ENCODE data around the gene ID1. TPM values are rescaled to one million over a fixed set of nuclear protein-coding genes. Genes with fewer than 3 reads are reported as not detected.

ID1 gene
- total RNA-seq, 1 experiment from 2014 or later: 360 TPM

DNA sequence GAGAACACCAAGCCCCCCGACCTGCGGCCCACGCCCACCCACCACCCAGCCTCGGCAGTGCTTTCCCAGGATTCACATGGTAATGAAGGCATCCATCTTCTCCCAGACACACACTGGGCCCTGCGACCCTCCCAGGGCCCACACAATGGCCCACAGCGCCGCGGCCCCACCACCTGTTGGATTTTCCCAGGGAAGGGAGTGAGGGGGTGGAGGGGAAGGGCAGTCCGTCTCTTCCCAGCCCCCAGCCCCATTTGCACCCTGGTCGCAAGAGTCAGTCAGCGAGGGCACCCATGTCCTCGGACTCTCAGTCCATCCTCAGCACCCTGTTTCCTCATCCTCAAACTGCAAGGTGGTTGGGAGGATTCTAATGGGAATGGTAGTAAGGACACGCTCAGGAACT is 23.7 kb upstream of the ID1 start:
- H3K9ac ChIP-seq (ENCODE audit: extremely low read depth, insufficient read length, low read length): no peak overlapping the region
- no peak overlapping the region for H2AK5ac ChIP-seq (ENCODE audit: insufficient read length, low read length)
- Mint-ChIP-seq H3K4me1 (peaks cover 58 to 60% of the 10 kb centered on the region in 2 experiments), H3K9me3 (peaks cover 2 to 3% of the 10 kb centered on the region in 2 experiments; a peak in 3 of 5 replicates), H3K4me3 (peak overlapping the region; percentile 20 to 50; a peak in 3 of 5 replicates), H3K27ac (peak overlapping the region; percentile 94 to 99 (median 99)), H3K36me3 (ENCODE audit: insufficient read depth in 1 of 3, low read depth in 3 of 3) (peaks cover 7 to 19% (median 17%) of the 10 kb centered on the region in 3 experiments), H3K27me3 (ENCODE audit: low read depth) (no peaks in the 10 kb centered on the region)
- DNase-seq: peak; percentile 66
- H3K56ac ChIP-seq (ENCODE audit: insufficient read length, low read depth, low read length): no peak overlapping the region
- H3T11ph ChIP-seq (ENCODE audit: low read length): no peak overlapping the region
- no peak overlapping the region for H3K4me2 ChIP-seq (ENCODE audit: insufficient read depth, insufficient read length, low read length)
- H2AFZ ChIP-seq (ENCODE audit: low read length): no peak overlapping the region
- no peaks in the 10 kb centered on the region for H3K23me2 ChIP-seq (ENCODE audit: insufficient read length, low read depth, low read length, poor library complexity, severe bottlenecking)
- H3K9me3 ChIP-seq (ENCODE audit: control insufficient read depth, low read depth, low read length): no peaks in the 10 kb centered on the region
- no peak overlapping the region for H4K8ac ChIP-seq (replicated peaks; ENCODE audit: insufficient read length, low read depth, low read length)
- H2BK20ac ChIP-seq (ENCODE audit: low read depth, low read length, poor library complexity, severe bottlenecking): no peak overlapping the region
- H3K27ac ChIP-seq (ENCODE audit: insufficient read length, low read depth, low read length): no peak overlapping the region
- H3K18ac ChIP-seq (ENCODE audit: insufficient read length, low read depth, low read length): peak overlapping the region; percentile 6
- no peak overlapping the region for H3K23ac ChIP-seq (ENCODE audit: insufficient read length, low read depth, low read length)
- no peak overlapping the region for H2BK5ac ChIP-seq (ENCODE audit: insufficient read length, low read length)
- no peak overlapping the region for H2BK15ac ChIP-seq (ENCODE audit: low read depth, low read length)
- no peaks in the 10 kb centered on the region for H3K27me3 ChIP-seq (ENCODE audit: insufficient read depth, low read length)
- H2BK120ac ChIP-seq (ENCODE audit: low read depth, low read length, poor library complexity, severe bottlenecking): no peak overlapping the region
- no peak overlapping the region for H4K91ac ChIP-seq (ENCODE audit: insufficient read length, low read depth, low read length)
- TF ChIP-seq, protein P1, sequence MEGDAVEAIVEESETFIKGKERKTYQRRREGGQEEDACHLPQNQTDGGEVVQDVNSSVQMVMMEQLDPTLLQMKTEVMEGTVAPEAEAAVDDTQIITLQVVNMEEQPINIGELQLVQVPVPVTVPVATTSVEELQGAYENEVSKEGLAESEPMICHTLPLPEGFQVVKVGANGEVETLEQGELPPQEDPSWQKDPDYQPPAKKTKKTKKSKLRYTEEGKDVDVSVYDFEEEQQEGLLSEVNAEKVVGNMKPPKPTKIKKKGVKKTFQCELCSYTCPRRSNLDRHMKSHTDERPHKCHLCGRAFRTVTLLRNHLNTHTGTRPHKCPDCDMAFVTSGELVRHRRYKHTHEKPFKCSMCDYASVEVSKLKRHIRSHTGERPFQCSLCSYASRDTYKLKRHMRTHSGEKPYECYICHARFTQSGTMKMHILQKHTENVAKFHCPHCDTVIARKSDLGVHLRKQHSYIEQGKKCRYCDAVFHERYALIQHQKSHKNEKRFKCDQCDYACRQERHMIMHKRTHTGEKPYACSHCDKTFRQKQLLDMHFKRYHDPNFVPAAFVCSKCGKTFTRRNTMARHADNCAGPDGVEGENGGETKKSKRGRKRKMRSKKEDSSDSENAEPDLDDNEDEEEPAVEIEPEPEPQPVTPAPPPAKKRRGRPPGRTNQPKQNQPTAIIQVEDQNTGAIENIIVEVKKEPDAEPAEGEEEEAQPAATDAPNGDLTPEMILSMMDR (conservative IDR thresholded peaks at IDR 0.05): no peak
- 0 out of 2 replicates have a peak overlapping the region, but pooled peaks have one; percentile 4 for H3K14ac ChIP-seq (ENCODE audit: insufficient read depth, low read length)
- no peak overlapping the region for H3K4ac ChIP-seq (ENCODE audit: low read depth, low read length)
- no peak overlapping the region for H4K5ac ChIP-seq (ENCODE audit: insufficient read length, low read depth, low read length)
- H4K20me1 ChIP-seq (ENCODE audit: control insufficient read depth, insufficient read depth, insufficient read length): no peaks in the 10 kb centered on the region
- H3K79me2 ChIP-seq (ENCODE audit: insufficient read depth, low read length): no peaks in the 10 kb centered on the region
- peaks cover 3% of the 10 kb centered on the region; the same call in 1 of the 2 replicates for H3K4me1 ChIP-seq (ENCODE audit: insufficient read depth, low read length)
- H3K79me1 ChIP-seq (ENCODE audit: insufficient read depth, low read depth, low read length, poor library complexity, severe bottlenecking): no peaks in the 10 kb centered on the region
- no CpG with 5 or more reads among the region's 13 CpGs for WGBS (ENCODE audit: extremely low coverage, insufficient read length, low lambda C conversion rate)
- H2BK12ac ChIP-seq (ENCODE audit: insufficient read length, low read depth, low read length): no peak overlapping the region
